Muscle layer of duodenum (tissue), 2 donors: Measurements from ENCODE around the gene RGS8.

ENCODE experiments used
- H3K27ac ChIP-seq: one replicate; pipeline ENCODE4 v1.7.0; 2013; ENCODE audit warnings: mild to moderate bottlenecking, low read length
- H3K27me3 ChIP-seq: one replicate; pipeline ENCODE4 v1.7.0; 2013; ENCODE audit warnings: low read depth, mild to moderate bottlenecking, control low read depth, low read length
- H3K36me3 ChIP-seq, 2 donors: one replicate each; pipeline ENCODE4 v1.7.0; 2013; ENCODE audit warnings: low read length in 2 of 2, control low read depth in 1 of 2, mild to moderate bottlenecking in 1 of 2; ENCODE audit not compliant: insufficient read depth in 2 of 2, control insufficient read depth in 1 of 2
- H3K4me1 ChIP-seq, 2 donors: one replicate each; pipeline ENCODE4 v1.7.0; 2013; ENCODE audit warnings: low read length in 2 of 2, mild to moderate bottlenecking in 2 of 2, control low read depth in 1 of 2, moderate library complexity in 1 of 2; ENCODE audit not compliant: insufficient read depth in 2 of 2, control insufficient read depth in 1 of 2
- H3K4me3 ChIP-seq, 2 donors: one replicate each; pipeline ENCODE4 v1.7.0; 2013; ENCODE audit warnings: low read length in 2 of 2, low read depth in 1 of 2, mild to moderate bottlenecking in 1 of 2
- H3K9me3 ChIP-seq, 2 donors: one replicate each; pipeline ENCODE4 v1.7.0; 2013; ENCODE audit warnings: low read length in 2 of 2, control low read depth in 1 of 2, mild to moderate bottlenecking in 1 of 2; ENCODE audit not compliant: control insufficient read depth in 1 of 2
- donor health status: healthy.

Gene RGS8

GRCh38 chr1:182669266-182669665 is 15.1 kb downstream of the RGS8 start:
- Histone ChIP-seq H3K36me3 (no peaks in the 10 kb centered on the region), H3K27ac (no peak overlapping the region), H3K9me3 (no peaks in the 10 kb centered on the region), H3K4me1 (peaks cover 0 to 4% of the 10 kb centered on the region in 2 donors), H3K27me3 (no peaks in the 10 kb centered on the region), H3K4me3 (no peak overlapping the region)

- Histone ChIP-seq H3K27ac (no peak overlapping the region), H3K4me1 (no peaks in the 10 kb centered on the region), H3K9me3 (no peaks in the 10 kb centered on the region), H3K4me3 (no peak overlapping the region), H3K27me3 (no peaks in the 10 kb centered on the region), H3K36me3 (no peaks in the 10 kb centered on the region)
Measured at GRCh38 chr1:182668521-182669054, 15.8 kb downstream of the RGS8 start.

GRCh38 chr1:182667848-182668505 is 16.4 kb downstream of the RGS8 start:
- Histone ChIP-seq H3K4me3 (no peak overlapping the region), H3K27ac (no peak overlapping the region), H3K36me3 (no peaks in the 10 kb centered on the region), H3K4me1 (no peaks in the 10 kb centered on the region), H3K27me3 (no peaks in the 10 kb centered on the region), H3K9me3 (no peaks in the 10 kb centered on the region)

- Histone ChIP-seq H3K4me3 (no peak overlapping the region), H3K27me3 (no peaks in the 10 kb centered on the region), H3K36me3 (no peaks in the 10 kb centered on the region), H3K27ac (no peak overlapping the region), H3K4me1 (no peaks in the 10 kb centered on the region), H3K9me3 (no peaks in the 10 kb centered on the region)
Measured at GRCh38 chr1:182666706-182667105, 17.7 kb downstream of the RGS8 start.

- H3K4me3 ChIP-seq, result no peak overlapping the region
- no peak overlapping the region for H3K27ac ChIP-seq
- no peaks in the 10 kb centered on the region for H3K27me3 ChIP-seq
- no peaks in the 10 kb centered on the region for H3K36me3 ChIP-seq
- H3K9me3 ChIP-seq, result no peaks in the 10 kb centered on the region
- no peaks in the 10 kb centered on the region for H3K4me1 ChIP-seq
Measured at GRCh38 chr1:182664296-182664695, 20.1 kb downstream of the RGS8 start.

GRCh38 chr1:182662956-182663355 is 21.4 kb downstream of the RGS8 start:
- Histone ChIP-seq H3K27me3 (no peaks in the 10 kb centered on the region), H3K27ac (no peak overlapping the region), H3K36me3 (no peaks in the 10 kb centered on the region), H3K4me1 (no peaks in the 10 kb centered on the region), H3K4me3 (no peak overlapping the region), H3K9me3 (no peaks in the 10 kb centered on the region)

- no peaks in the 10 kb centered on the region for H3K9me3 ChIP-seq
Measured at GRCh38 chr1:182662121-182662890, 22.1 kb downstream of the RGS8 start.

GRCh38 chr1:182658055-182658454 is 26.3 kb downstream of the RGS8 start:
- no peaks in the 10 kb centered on the region for H3K9me3 ChIP-seq
- no peak overlapping the region for H3K27ac ChIP-seq
- H3K27me3 ChIP-seq, result no peaks in the 10 kb centered on the region
- no peaks in the 10 kb centered on the region for H3K36me3 ChIP-seq
- no peak overlapping the region for H3K4me3 ChIP-seq
- no peaks in the 10 kb centered on the region for H3K4me1 ChIP-seq

More at GRCh38 chr1:182662121-182662890, 22.1 kb downstream of the RGS8 start:
- Histone ChIP-seq H3K27me3 (no peaks in the 10 kb centered on the region), H3K36me3 (no peaks in the 10 kb centered on the region), H3K4me3 (no peak overlapping the region), H3K27ac (no peak overlapping the region), H3K4me1 (no peaks in the 10 kb centered on the region)

GRCh38 chr1:182656842-182657397 is 27.5 kb downstream of the RGS8 start:
- Histone ChIP-seq H3K4me3 (no peak overlapping the region), H3K4me1 (no peaks in the 10 kb centered on the region), H3K27me3 (no peaks in the 10 kb centered on the region), H3K27ac (no peak overlapping the region), H3K9me3 (no peaks in the 10 kb centered on the region), H3K36me3 (no peaks in the 10 kb centered on the region)

GRCh38 chr1:182653986-182654385 is 30.4 kb downstream of the RGS8 start:
- Histone ChIP-seq H3K27me3 (no peaks in the 10 kb centered on the region), H3K4me3 (no peak overlapping the region), H3K4me1 (no peaks in the 10 kb centered on the region), H3K36me3 (no peaks in the 10 kb centered on the region), H3K27ac (no peak overlapping the region), H3K9me3 (no peaks in the 10 kb centered on the region)

- no peak overlapping the region for H3K4me3 ChIP-seq
- H3K36me3 ChIP-seq, result no peaks in the 10 kb centered on the region
- H3K27me3 ChIP-seq, result no peaks in the 10 kb centered on the region
- no peaks in the 10 kb centered on the region for H3K9me3 ChIP-seq
- H3K4me1 ChIP-seq, result no peaks in the 10 kb centered on the region
- no peak overlapping the region for H3K27ac ChIP-seq
Measured at GRCh38 chr1:182652933-182653332, 31.5 kb downstream of the RGS8 start.
